Esophagus muscularis mucosa (tissue), 4 donors: ENCODE data around the gene ATOX1. TPM values are rescaled to one million over a fixed set of nuclear protein-coding genes. Genes with fewer than 3 reads are reported as not detected.
A peak's percentile ranks its signal among the peaks of the same experiment; 100 is the strongest.

Experiments used
- DNase-seq: peaks from one replicate; pipeline ENCODE4 v3.0.0-alpha.2; 2017; ENCODE audit errors: extremely low spot score
- H3K27ac ChIP-seq, 4 donors: fragments of 200-600 bp; sonication (generic); replicated peaks in 1 of 4; 1 replicate in 3 of 4; 2 replicates in 1 of 4; pipeline ENCODE4 v1.5.1; 2016 to 2019; ENCODE audit warnings: mild to moderate bottlenecking in 1 of 4
- H3K27me3 ChIP-seq, 4 donors: fragments of 200-600 bp; sonication (generic); one replicate each; pipeline versions ENCODE4 v1.5.1 to v1.6.0; 2016 to 2019
- H3K36me3 ChIP-seq, 4 donors: fragments of 200-600 bp; sonication (generic); one replicate each; pipeline ENCODE4 v1.5.1; 2016 to 2019
- H3K4me1 ChIP-seq, 4 donors: fragments of 200-600 bp; sonication (generic); one replicate each; pipeline ENCODE4 v1.5.1; 2016 to 2019
- H3K4me3 ChIP-seq, 4 donors: fragments of 200-600 bp; sonication (generic); 1 replicate in 2 of 4; 2 replicates in 2 of 4; pipeline ENCODE4 v1.5.1; 2016 to 2019; ENCODE audit warnings: mild to moderate bottlenecking in 4 of 4, moderate library complexity in 1 of 4
- H3K9me3 ChIP-seq, 4 donors: fragments of 200-600 bp; sonication (generic); 1 replicate in 3 of 4; 2 replicates in 1 of 4; pipeline ENCODE4 v1.5.1; 2016 to 2019
- EP300 ChIP-seq: sonication (generic); formaldehyde crosslinking; IDR thresholded peaks from one replicate; pipeline ENCODE4 v1.6.1; 2017; ENCODE audit warnings: antibody characterized with exemption
- POLR2A ChIP-seq: fragments of 450-650 bp; IDR thresholded peaks from one replicate; pipeline ENCODE4 v1.6.1; 2017; ENCODE audit warnings: antibody characterized with exemption, moderate library complexity, mild to moderate bottlenecking, low read depth
- POLR2AphosphoS5 ChIP-seq, 2 donors: sonication (generic); formaldehyde crosslinking; IDR thresholded peaks; one replicate each; pipeline ENCODE4 v1.6.1; 2017; ENCODE audit warnings: antibody characterized with exemption in 2 of 2
- WGBS: methylation state at CpG from one replicate; pipeline ENCODE4 v1.1.5; 2018; 5-methylcytosine and 5-hydroxymethylcytosine counted together
- intact Hi-C: fragments of 100-400 bp; cut with DNase I; formaldehyde crosslinking; loops from one replicate; pipeline ENCODE4 v1.15.1; 2023
- total RNA-seq, 4 donors: library from RNA; depleted of rRNA; stranded (reverse); fragments of >200 nt; gene quantifications; one replicate each; pipeline versions ENCODE4 v1.1.0 to v1.2.1, GENCODE V29; 2016
- TF ChIP-seq, protein P1 (sequence below), 3 experiments: fragments of 200-600 bp in 2 of 3; fragments of 450-650 bp in 1 of 3; sonication (generic) in 2 of 3; IDR thresholded peaks; one replicate each; pipeline ENCODE4 v1.5.1; 2017 to 2019; ENCODE audit warnings: antibody characterized with exemption in 3 of 3, mild to moderate bottlenecking in 2 of 3, moderate library complexity in 1 of 3

Gene ATOX1
- total RNA-seq, 4 donors from 2014 or later = 101 to 144 (median 114) TPM

DNA sequence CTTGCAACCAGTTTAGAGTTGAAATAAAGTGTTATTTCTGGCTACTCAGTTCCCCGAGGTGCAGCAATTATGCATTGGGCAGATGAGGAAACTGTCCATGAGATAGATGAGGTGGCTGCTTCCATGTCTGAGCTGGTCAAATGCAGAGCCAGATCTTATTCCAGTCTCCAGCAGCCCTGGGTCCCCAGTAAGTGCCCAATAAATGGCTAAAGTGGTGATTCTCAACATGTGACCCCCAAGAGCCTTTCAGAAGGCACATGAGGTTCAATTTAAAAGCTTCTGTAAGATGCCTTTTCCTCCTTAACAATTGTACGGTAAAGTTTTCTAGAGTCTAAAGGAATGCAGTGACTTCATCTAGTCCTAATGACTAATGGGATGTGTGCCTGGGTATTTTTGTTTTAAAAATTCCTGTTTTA, 17.5 kb downstream of the ATOX1 start:
- DNase-seq = no peak
- Histone ChIP-seq H3K9me3 (no peaks in the 10 kb centered on the region), H3K27ac (peak overlapping the region; percentile 75 to 79 (median 78))

DNA sequence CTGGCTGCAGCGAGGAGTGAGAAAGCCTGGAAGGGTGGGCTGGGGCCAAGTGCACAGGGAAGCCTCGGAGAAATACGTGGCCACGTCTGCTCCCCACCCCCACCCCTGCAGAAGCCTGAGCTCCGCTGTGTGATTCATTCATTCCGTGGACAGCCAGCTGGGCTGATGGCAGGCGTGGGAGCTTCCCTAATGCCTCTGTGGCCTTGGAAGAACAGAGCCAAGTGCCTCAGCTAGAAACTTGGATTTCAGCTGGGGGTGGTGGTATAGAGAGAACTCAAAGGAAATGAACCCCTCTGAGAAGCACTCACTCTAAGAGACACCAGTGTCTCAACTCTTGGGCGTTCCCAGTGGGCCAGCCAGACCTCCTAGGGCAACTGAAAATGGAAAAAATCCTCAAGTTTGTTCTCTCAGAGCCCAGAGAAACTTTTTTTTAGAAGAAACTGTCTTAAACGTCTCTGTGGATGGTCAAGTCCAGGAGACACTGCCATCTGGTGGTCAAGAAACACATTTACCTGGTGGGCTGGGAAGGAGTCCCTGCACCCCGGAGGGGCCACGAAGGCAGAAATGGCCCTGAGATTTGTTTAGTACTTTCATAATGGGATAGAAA, 18.0 kb downstream of the ATOX1 start:
- Histone ChIP-seq H3K4me3 (peak overlapping the region in 3 of 4 donors; percentile 22 to 31 (median 25)), H3K27ac (peak overlapping the region; percentile 75 to 79 (median 78)), H3K36me3 (peaks cover 7 to 39% (median 20%) of the 10 kb centered on the region in 4 donors), H3K27me3 (no peaks in the 10 kb centered on the region), H3K9me3 (no peaks in the 10 kb centered on the region), H3K4me1 (peaks cover 31 to 52% (median 45%) of the 10 kb centered on the region in 4 donors)
- TF ChIP-seq EP300 = no peak
- peak in 1 of 2 donors; percentile 25 for TF ChIP-seq POLR2AphosphoS5 (IDR thresholded peaks at IDR 0.05)
- TF ChIP-seq POLR2A = no peak
- TF ChIP-seq, protein P1, sequence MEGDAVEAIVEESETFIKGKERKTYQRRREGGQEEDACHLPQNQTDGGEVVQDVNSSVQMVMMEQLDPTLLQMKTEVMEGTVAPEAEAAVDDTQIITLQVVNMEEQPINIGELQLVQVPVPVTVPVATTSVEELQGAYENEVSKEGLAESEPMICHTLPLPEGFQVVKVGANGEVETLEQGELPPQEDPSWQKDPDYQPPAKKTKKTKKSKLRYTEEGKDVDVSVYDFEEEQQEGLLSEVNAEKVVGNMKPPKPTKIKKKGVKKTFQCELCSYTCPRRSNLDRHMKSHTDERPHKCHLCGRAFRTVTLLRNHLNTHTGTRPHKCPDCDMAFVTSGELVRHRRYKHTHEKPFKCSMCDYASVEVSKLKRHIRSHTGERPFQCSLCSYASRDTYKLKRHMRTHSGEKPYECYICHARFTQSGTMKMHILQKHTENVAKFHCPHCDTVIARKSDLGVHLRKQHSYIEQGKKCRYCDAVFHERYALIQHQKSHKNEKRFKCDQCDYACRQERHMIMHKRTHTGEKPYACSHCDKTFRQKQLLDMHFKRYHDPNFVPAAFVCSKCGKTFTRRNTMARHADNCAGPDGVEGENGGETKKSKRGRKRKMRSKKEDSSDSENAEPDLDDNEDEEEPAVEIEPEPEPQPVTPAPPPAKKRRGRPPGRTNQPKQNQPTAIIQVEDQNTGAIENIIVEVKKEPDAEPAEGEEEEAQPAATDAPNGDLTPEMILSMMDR (IDR thresholded peaks at IDR 0.05) = peak; percentile 88 to 97 (median 97)
- intact Hi-C loops = loop anchor here (1.0 kb wide), 1 partner anchor 81 kb away; no protein-coding TSS in a partner anchor
- WGBS = 18% methylated on average over 11 of the region's 11 CpGs
- DNase-seq = no peak

More for the DNA sequence above, 17.5 kb downstream of the ATOX1 start:
- Histone ChIP-seq H3K4me1 (peaks cover 36 to 58% (median 50%) of the 10 kb centered on the region in 4 donors), H3K4me3 (peak overlapping the region in 2 of 4 donors; percentile 22 to 31), H3K27me3 (no peaks in the 10 kb centered on the region), H3K36me3 (peaks cover 7 to 44% (median 20%) of the 10 kb centered on the region in 4 donors)
- WGBS = 43% methylated on average over 2 of the region's 2 CpGs
- intact Hi-C loops = loop anchor here (1.0 kb wide), 1 partner anchor 82 kb away; no protein-coding TSS in a partner anchor
- TF ChIP-seq, protein P1 (IDR thresholded peaks at IDR 0.05) = peak in 1 of 3 experiments; percentile 7
- TF ChIP-seq POLR2AphosphoS5 (IDR thresholded peaks at IDR 0.05) (no peak), EP300 (no peak)

DNA sequence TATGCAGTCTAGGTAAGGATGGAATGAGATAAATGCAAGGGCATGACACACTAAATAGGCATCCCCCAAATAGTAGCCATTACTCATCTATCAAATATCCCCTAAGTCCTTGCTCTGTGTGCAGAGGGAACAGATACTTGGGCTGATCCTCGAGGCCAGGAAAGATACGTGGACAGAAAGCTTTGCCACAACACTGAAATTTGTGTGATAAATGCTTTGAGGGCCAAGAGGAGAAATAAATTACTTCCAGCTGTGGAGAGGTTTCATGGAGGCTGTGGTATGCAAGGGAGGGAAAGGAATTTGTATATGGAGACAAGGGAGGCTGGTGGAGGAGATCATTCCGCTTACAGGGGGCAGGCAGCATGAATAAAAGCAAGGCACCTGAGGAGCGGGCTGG, 18.5 kb downstream of the ATOX1 start:
- H3K4me1 ChIP-seq = peaks cover 26 to 47% (median 40%) of the 10 kb centered on the region in 4 donors
- TF ChIP-seq, protein P1 (IDR thresholded peaks at IDR 0.05) = no peak
- TF ChIP-seq POLR2A (no peak), POLR2AphosphoS5 (IDR thresholded peaks at IDR 0.05) (no peak), EP300 (no peak)
- peak overlapping the region in 3 of 4 donors; percentile 22 to 31 (median 25) for H3K4me3 ChIP-seq
- H3K27ac ChIP-seq = peak overlapping the region; percentile 75 to 79 (median 78)
- WGBS = 21% methylated on average over 4 of the region's 4 CpGs
- H3K27me3 ChIP-seq = no peaks in the 10 kb centered on the region
- intact Hi-C loops = loop anchor here (1.0 to 5.0 kb wide), 2 partner anchors 43 to 81 kb away; no protein-coding TSS in a partner anchor
- no peak for DNase-seq
- H3K36me3 ChIP-seq = peaks cover 7 to 36% (median 18%) of the 10 kb centered on the region in 4 donors
- no peaks in the 10 kb centered on the region for H3K9me3 ChIP-seq

DNA sequence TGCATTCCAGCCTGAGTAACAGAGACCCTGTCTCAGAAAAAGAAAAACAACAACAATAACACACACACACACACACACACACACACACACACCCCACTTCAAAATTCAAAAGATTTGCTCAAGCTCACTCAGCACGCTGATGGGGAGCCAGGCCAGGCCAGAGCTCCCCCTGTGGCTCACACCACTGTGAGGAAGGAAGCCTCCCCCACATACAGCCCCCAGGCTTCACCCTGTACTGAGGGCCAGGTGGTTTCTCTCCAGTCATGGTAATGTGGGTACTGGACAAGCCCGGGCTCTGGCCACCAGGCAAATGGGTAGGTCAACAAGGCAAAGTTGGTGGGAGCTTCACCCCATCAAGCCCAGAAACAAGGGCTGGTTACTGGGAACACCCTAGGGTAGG, 19.0 kb downstream of the ATOX1 start:
- Histone ChIP-seq H3K4me3 (no peak overlapping the region), H3K36me3 (peaks cover 5 to 30% (median 14%) of the 10 kb centered on the region in 4 donors), H3K27me3 (no peaks in the 10 kb centered on the region), H3K4me1 (peaks cover 21 to 42% (median 37%) of the 10 kb centered on the region in 4 donors), H3K27ac (peak overlapping the region; percentile 75 to 79 (median 78)), H3K9me3 (no peaks in the 10 kb centered on the region)
- DNase-seq = no peak
- 70% methylated on average over 2 of the region's 2 CpGs for WGBS
- no peak for TF ChIP-seq POLR2AphosphoS5 (IDR thresholded peaks at IDR 0.05)
- no peak for TF ChIP-seq POLR2A
- TF ChIP-seq, protein P1 (IDR thresholded peaks at IDR 0.05) = no peak
- no peak for TF ChIP-seq EP300
- intact Hi-C loops = loop anchor here (5.0 kb wide), 1 partner anchor 42 kb away; no protein-coding TSS in a partner anchor
